H7 (cell line): Measurements from ENCODE around the gene DYNC1LI1. TPM values are rescaled to one million over a fixed set of nuclear protein-coding genes. Genes with fewer than 3 reads are reported as not detected.

Source experiments
- DNase-seq: peaks from one replicate; pipeline ENCODE4 v3.0.0; 2012
- H3K27me3 ChIP-seq: 2 replicates; pipeline ENCODE4 v1.6.0; 2011; ENCODE audit warnings: mild to moderate bottlenecking, low read length; ENCODE audit not compliant: control insufficient read depth, insufficient read depth
- H3K36me3 ChIP-seq: replicated peaks from 2 replicates; pipeline ENCODE4 v1.5.1; 2011; ENCODE audit warnings: low read length; ENCODE audit not compliant: control insufficient read depth, insufficient read depth
- H3K4me3 ChIP-seq: 2 replicates; pipeline ENCODE4 v1.5.1; 2011; ENCODE audit warnings: low read depth, mild to moderate bottlenecking, control low read depth, low read length, moderate library complexity; ENCODE audit not compliant: insufficient read depth
- total RNA-seq: library from RNA; depleted of rRNA; stranded (reverse); fragments of >200 nt; shearing (Covaris generic); gene quantifications from 2 replicates; pipeline ENCODE4 v1.2.3, GENCODE V29; 2014; rRNA removed

The DYNC1LI1 gene
- total RNA-seq = 57.2 and 58.7 TPM in 2 replicates

- peak; percentile 96 for DNase-seq
- Histone ChIP-seq H3K27me3 (no peaks in the 10 kb centered on the region), H3K4me3 (peak within 1 kb of the TSS; percentile 99), H3K36me3 (peaks cover 1% of the 10 kb centered on the region; the same call in 1 of the 2 replicates)
Observed at GRCh38 chr3:32570421-32571191, at the start of gene DYNC1LI1. TSS of gene DYNC1LI1 (minus strand) at chr3:32570858. CDS start at chr3:32570770, 88 bp downstream.

- no peaks in the 10 kb centered on the region for H3K27me3 ChIP-seq
- no peak overlapping the region for H3K4me3 ChIP-seq
- no peaks in the 10 kb centered on the region for H3K36me3 ChIP-seq
- DNase-seq = no peak
Observed at GRCh38 chr3:32619395-32619794, 48.7 kb upstream of the DYNC1LI1 start.

GRCh38 chr3:32616267-32616962 lies 45.8 kb upstream of the DYNC1LI1 start:
- Histone ChIP-seq H3K36me3 (no peaks in the 10 kb centered on the region), H3K4me3 (no peak overlapping the region), H3K27me3 (no peaks in the 10 kb centered on the region)
- DNase-seq = no peak

- Histone ChIP-seq H3K36me3 (no peaks in the 10 kb centered on the region), H3K27me3 (no peaks in the 10 kb centered on the region)
- no peak for DNase-seq
Observed at GRCh38 chr3:32614956-32615355, 44.3 kb upstream of the DYNC1LI1 start.

GRCh38 chr3:32613183-32613582 lies 42.5 kb upstream of the DYNC1LI1 start:
- Histone ChIP-seq H3K36me3 (no peaks in the 10 kb centered on the region), H3K4me3 (no peak overlapping the region), H3K27me3 (no peaks in the 10 kb centered on the region)
- DNase-seq = no peak

More at GRCh38 chr3:32614956-32615355, 44.3 kb upstream of the DYNC1LI1 start:
- no peak overlapping the region for H3K4me3 ChIP-seq

- no peak for DNase-seq
- Histone ChIP-seq H3K36me3 (no peaks in the 10 kb centered on the region), H3K4me3 (no peak overlapping the region), H3K27me3 (no peaks in the 10 kb centered on the region)
Observed at GRCh38 chr3:32612547-32612946, 41.9 kb upstream of the DYNC1LI1 start.

GRCh38 chr3:32607522-32607921 lies 36.9 kb upstream of the DYNC1LI1 start:
- no peaks in the 10 kb centered on the region for H3K36me3 ChIP-seq
- H3K27me3 ChIP-seq = no peaks in the 10 kb centered on the region
- DNase-seq = no peak
- H3K4me3 ChIP-seq = no peak overlapping the region

- Histone ChIP-seq H3K27me3 (no peaks in the 10 kb centered on the region), H3K4me3 (no peak overlapping the region)
- DNase-seq = no peak
Observed at GRCh38 chr3:32606960-32607359, 36.3 kb upstream of the DYNC1LI1 start.

GRCh38 chr3:32606277-32606676 lies 35.6 kb upstream of the DYNC1LI1 start:
- H3K4me3 ChIP-seq = no peak overlapping the region
- H3K36me3 ChIP-seq = no peaks in the 10 kb centered on the region
- no peaks in the 10 kb centered on the region for H3K27me3 ChIP-seq
- DNase-seq = no peak

More at GRCh38 chr3:32606960-32607359, 36.3 kb upstream of the DYNC1LI1 start:
- H3K36me3 ChIP-seq = no peaks in the 10 kb centered on the region

GRCh38 chr3:32603064-32603463 lies 32.4 kb upstream of the DYNC1LI1 start:
- Histone ChIP-seq H3K36me3 (no peaks in the 10 kb centered on the region), H3K4me3 (no peak overlapping the region), H3K27me3 (no peaks in the 10 kb centered on the region)
- peak; percentile 28 for DNase-seq

GRCh38 chr3:32602206-32602605 lies 31.5 kb upstream of the DYNC1LI1 start:
- H3K27me3 ChIP-seq = no peaks in the 10 kb centered on the region
- no peak for DNase-seq
- no peaks in the 10 kb centered on the region for H3K36me3 ChIP-seq
- no peak overlapping the region for H3K4me3 ChIP-seq

GRCh38 chr3:32601722-32602121 lies 31.1 kb upstream of the DYNC1LI1 start:
- no peaks in the 10 kb centered on the region for H3K27me3 ChIP-seq
- no peak for DNase-seq
- H3K4me3 ChIP-seq = no peak overlapping the region
- H3K36me3 ChIP-seq = no peaks in the 10 kb centered on the region

GRCh38 chr3:32597656-32598055 lies 27.0 kb upstream of the DYNC1LI1 start:
- DNase-seq = no peak
- Histone ChIP-seq H3K4me3 (no peak overlapping the region), H3K27me3 (peaks cover 5% of the 10 kb centered on the region), H3K36me3 (no peaks in the 10 kb centered on the region)

GRCh38 chr3:32596909-32597369 lies 26.3 kb upstream of the DYNC1LI1 start:
- Histone ChIP-seq H3K4me3 (no peak overlapping the region), H3K36me3 (no peaks in the 10 kb centered on the region), H3K27me3 (peaks cover 6% of the 10 kb centered on the region)
- no peak for DNase-seq
